Naive thymus-derived CD4-positive, alpha-beta T cell (primary cell): ENCODE results near the gene COTL1. TPM values are rescaled to one million over a fixed set of nuclear protein-coding genes. Genes with fewer than 3 reads are reported as not detected.

Source experiments
- ATAC-seq: fragments of 150-1000 bp; cut with Tn5 transposase; 2 replicates; pipeline ENCODE4 v1.10.0; 2021; ENCODE audit warnings: mild to moderate bottlenecking, moderate library complexity
- CTCF ChIA-PET: fragments of 350-600 bp; sonication (Branson Sonifier 250); formaldehyde crosslinking; loops from one replicate; lab custom pipeline; 2021; ENCODE audit warnings: antibody characterized with exemption; lab: Charles Lee
- POLR2A ChIA-PET: fragments of 350-600 bp; sonication (Branson Sonifier 250); formaldehyde crosslinking; loops from one replicate; lab custom pipeline; 2021; ENCODE audit warnings: antibody characterized with exemption, inconsistent platforms; lab: Charles Lee
- DNase-seq, 9 donors: peaks; one replicate each; pipeline versions ENCODE4 v3.0.0 to v3.0.0-alpha.2; 2020 to 2022; ENCODE audit warnings: mixed read lengths in 1 of 9
- H3K27ac ChIP-seq: one replicate; pipeline ENCODE4 v1.7.0; 2013; ENCODE audit warnings: mild to moderate bottlenecking, low read depth, low read length, moderate library complexity
- H3K27me3 ChIP-seq, 2 donors: one replicate each; pipeline ENCODE4 v1.7.0; 2013; ENCODE audit warnings: low read length in 2 of 2, mild to moderate bottlenecking in 2 of 2, moderate library complexity in 2 of 2; ENCODE audit not compliant: control insufficient read depth in 2 of 2, insufficient read depth in 2 of 2
- H3K36me3 ChIP-seq, 3 experiments: 1 replicate in 2 of 3; 2 replicates in 1 of 3; pipeline ENCODE4 v1.7.0; 2013; ENCODE audit warnings: low read length in 3 of 3, mild to moderate bottlenecking in 3 of 3, moderate library complexity in 1 of 3; ENCODE audit not compliant: insufficient read depth in 3 of 3, control insufficient read depth in 2 of 3
- H3K4me1 ChIP-seq, 2 donors: one replicate each; pipeline ENCODE4 v1.7.0; 2013; ENCODE audit warnings: low read length in 2 of 2, mild to moderate bottlenecking in 2 of 2, moderate library complexity in 1 of 2; ENCODE audit not compliant: control insufficient read depth in 2 of 2, insufficient read depth in 2 of 2
- H3K4me3 ChIP-seq: 2 replicates; pipeline ENCODE4 v1.7.0; 2013; ENCODE audit warnings: mild to moderate bottlenecking, low read length
- H3K9me3 ChIP-seq, 3 experiments: 1 replicate in 2 of 3; 2 replicates in 1 of 3; pipeline ENCODE4 v1.7.0; 2013; ENCODE audit warnings: low read length in 3 of 3; ENCODE audit not compliant: control insufficient read depth in 2 of 3
- H3K27ac Mint-ChIP-seq, 9 donors: one replicate each; pipeline ENCODE4 v1.8.0; 2020 to 2022; ENCODE audit warnings: mixed read lengths in 9 of 9, mild to moderate bottlenecking in 8 of 9, moderate library complexity in 5 of 9, inconsistent platforms in 2 of 9
- H3K27me3 Mint-ChIP-seq, 5 donors: one replicate each; pipeline ENCODE4 v1.8.0; 2021 to 2022; ENCODE audit warnings: mixed read lengths in 5 of 5, mild to moderate bottlenecking in 1 of 5
- H3K36me3 Mint-ChIP-seq, 5 donors: one replicate each; pipeline ENCODE4 v1.8.0; 2020 to 2022; ENCODE audit warnings: mixed read lengths in 5 of 5, mild to moderate bottlenecking in 3 of 5, inconsistent platforms in 1 of 5
- H3K4me1 Mint-ChIP-seq, 7 donors: one replicate each; pipeline ENCODE4 v1.8.0; 2020 to 2022; ENCODE audit warnings: mixed read lengths in 7 of 7, mild to moderate bottlenecking in 3 of 7, inconsistent platforms in 1 of 7
- H3K4me3 Mint-ChIP-seq, 10 donors: one replicate each; pipeline ENCODE4 v1.8.0; 2020 to 2022; ENCODE audit warnings: mild to moderate bottlenecking in 10 of 10, mixed read lengths in 10 of 10, moderate library complexity in 6 of 10, inconsistent platforms in 2 of 10
- H3K9me3 Mint-ChIP-seq, 11 donors: one replicate each; pipeline ENCODE4 v1.8.0; 2020 to 2022; ENCODE audit warnings: mixed read lengths in 11 of 11, mild to moderate bottlenecking in 4 of 11, inconsistent platforms in 1 of 11, moderate library complexity in 1 of 11
- intact Hi-C, 2 donors: fragments of 100-400 bp; cut with micrococcal nuclease; formaldehyde crosslinking; loops; one replicate each; pipeline ENCODE4 v1.15.1; 2023
- polyA plus RNA-seq, 2 donors: library from polyadenylated mRNA; unstranded; fragments of 300-500 nt; fragmentation: Illumina TruSeq; gene quantifications; one replicate each; pipeline ENCODE4 v1.2.3, GENCODE V29; 2021
- total RNA-seq, 6 experiments: library from RNA in 5 of 6; stranded (reverse) in 5 of 6; gene quantifications; 1 replicate in 5 of 6; 2 replicates in 1 of 6; pipeline ENCODE4 v1.2.3 and lab custom pipeline; 2021 to 2026

Gene COTL1
- total and polyA plus RNA-seq, 7 experiments from 2014 or later: 84.2 to 704 (median 268) TPM

DNA sequence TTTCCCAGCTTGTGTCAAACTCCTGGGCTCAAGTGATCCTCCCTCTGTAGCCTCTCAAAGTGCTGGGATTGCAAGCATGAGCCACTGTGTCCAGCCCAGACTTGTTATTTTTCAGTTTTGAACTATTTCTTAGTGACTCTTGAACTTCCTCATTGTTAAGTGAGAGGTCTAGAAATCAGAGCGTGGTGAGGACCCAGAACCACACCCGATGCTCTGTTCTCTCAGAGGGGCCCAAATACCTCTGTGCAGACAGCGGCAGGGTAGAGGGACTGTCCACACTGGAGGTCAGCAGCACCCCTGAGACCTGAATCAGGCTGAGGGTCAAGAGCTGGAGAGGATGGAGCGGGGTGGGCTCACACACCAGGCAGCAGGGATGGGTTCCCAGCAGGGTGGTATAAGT lies 65.7 kb downstream of the COTL1 start:
- peak overlapping the region; percentile 90 to 100 (median 95) for H3K27ac Mint-ChIP-seq
- Histone ChIP-seq H3K4me1 (peaks cover 48 to 58% of the 10 kb centered on the region in 2 donors), H3K4me3 (peak overlapping the region; percentile 81), H3K9me3 (no peaks in the 10 kb centered on the region), H3K27ac (peak overlapping the region; percentile 76), H3K36me3 (no peaks in the 10 kb centered on the region), H3K27me3 (no peaks in the 10 kb centered on the region)
- H3K4me1 Mint-ChIP-seq: peaks cover 25 to 66% (median 64%) of the 10 kb centered on the region in 7 donors
- H3K36me3 Mint-ChIP-seq: peaks cover 0 to 42% (median 0%) of the 10 kb centered on the region in 5 donors
- no peaks in the 10 kb centered on the region for H3K9me3 Mint-ChIP-seq
- CTCF ChIA-PET: interaction anchor here (0.6 to 2.3 kb wide), 9 partner anchors 13 to 74 kb away, joined by 3 to 10 read pairs (median 4); no protein-coding TSS in a partner anchor
- no peak for ATAC-seq
- POLR2A ChIA-PET: interaction anchor here (0.7 to 4.8 kb wide), 10 partner anchors 11 to 66 kb away, joined by 3 to 29 read pairs (median 10); partner anchors contain the start of gene COTL1
- no peak for DNase-seq
- intact Hi-C loops: no loop called here
- H3K4me3 Mint-ChIP-seq: peak overlapping the region; percentile 81 to 99 (median 91)
- no peaks in the 10 kb centered on the region for H3K27me3 Mint-ChIP-seq

DNA sequence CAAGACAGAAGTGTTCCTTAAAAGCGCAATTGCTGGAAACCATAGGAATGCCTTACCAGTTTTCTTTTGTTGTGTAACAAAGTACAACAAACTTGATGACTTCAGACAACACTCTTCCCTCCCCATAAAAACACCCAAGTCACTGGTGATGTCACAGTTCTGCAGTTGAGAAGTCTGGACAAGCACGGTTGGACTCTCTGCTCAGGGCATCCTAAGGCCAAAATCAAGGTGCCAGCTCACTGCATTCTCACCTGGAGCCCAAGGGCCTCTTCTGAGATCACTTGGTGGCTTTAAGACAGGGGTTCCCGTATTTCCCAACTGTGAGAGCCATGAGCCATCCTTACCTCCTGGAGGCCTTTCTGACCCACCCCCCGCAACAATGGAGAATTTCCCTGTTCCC lies 67.8 kb downstream of the COTL1 start:
- Mint-ChIP-seq H3K27ac (peak overlapping the region; percentile 90 to 100 (median 95)), H3K4me3 (peak overlapping the region; percentile 56 to 95 (median 90)), H3K27me3 (no peaks in the 10 kb centered on the region), H3K4me1 (peaks cover 33 to 70% (median 67%) of the 10 kb centered on the region in 7 donors), H3K9me3 (no peaks in the 10 kb centered on the region), H3K36me3 (peaks cover 3 to 52% (median 5%) of the 10 kb centered on the region in 5 donors)
- ChIA-PET POLR2A (interaction anchor here (1.0 to 2.7 kb wide), 4 partner anchors 10 to 58 kb away, joined by 4 to 20 read pairs (median 6); no protein-coding TSS in a partner anchor), CTCF (interaction anchor here (1.3 to 1.7 kb wide), 2 partner anchors 33 to 37 kb away, joined by 3 to 8 read pairs; no protein-coding TSS in a partner anchor)
- peak overlapping the region; percentile 75 for H3K27ac ChIP-seq
- peak overlapping the region; percentile 65 for H3K4me3 ChIP-seq
- H3K9me3 ChIP-seq: no peaks in the 10 kb centered on the region
- H3K4me1 ChIP-seq: peaks cover 42 to 54% of the 10 kb centered on the region in 2 donors
- intact Hi-C loops: no loop called here
- H3K36me3 ChIP-seq: no peaks in the 10 kb centered on the region
- DNase-seq (no peak), ATAC-seq (no peak)
- H3K27me3 ChIP-seq: no peaks in the 10 kb centered on the region

DNA sequence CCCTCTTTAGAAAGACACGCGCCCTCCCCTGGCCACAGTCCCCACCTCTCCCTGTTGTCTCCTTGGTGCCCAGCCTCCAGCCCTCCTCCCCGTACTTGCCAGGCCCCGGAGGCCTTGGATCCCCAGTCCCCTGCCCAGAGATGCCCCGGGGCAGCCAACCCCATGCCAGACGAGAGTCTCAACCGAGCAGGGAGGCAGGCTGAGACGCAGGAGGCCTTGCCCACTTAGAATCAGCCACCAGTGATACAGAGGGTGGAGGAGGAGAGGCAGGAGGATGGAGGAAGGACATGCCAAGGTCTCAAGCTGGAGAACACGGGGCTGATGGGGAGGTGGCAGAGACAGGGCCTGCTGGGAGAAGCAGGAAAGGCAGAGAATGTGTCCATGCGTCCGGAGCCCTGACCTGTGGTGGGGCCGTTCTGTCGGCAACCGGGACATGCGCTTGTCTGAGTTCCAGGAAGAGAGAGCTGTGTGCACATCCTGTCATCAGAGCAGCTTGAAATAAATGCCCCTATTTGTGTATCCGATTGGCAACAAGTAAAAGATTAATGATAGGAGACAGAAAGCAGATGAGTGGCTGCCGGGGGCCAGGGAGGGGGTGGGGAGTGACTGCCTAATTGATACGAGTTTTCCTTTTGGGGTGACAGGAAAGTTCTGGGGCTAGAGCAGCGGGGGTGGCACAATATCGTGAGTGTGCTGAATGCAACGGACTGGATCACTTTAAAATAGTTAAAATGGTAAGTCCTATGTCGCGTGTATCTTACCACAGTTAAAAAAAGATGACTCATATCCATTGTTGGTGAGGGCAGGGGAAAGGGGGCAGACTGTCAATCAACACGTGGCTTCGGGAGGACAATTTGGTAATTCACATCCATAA lies 68.7 kb downstream of the COTL1 start:
- Mint-ChIP-seq H3K27me3 (no peaks in the 10 kb centered on the region), H3K4me3 (peak overlapping the region; percentile 81 to 95 (median 90)), H3K27ac (peak overlapping the region; percentile 91 to 100 (median 96)), H3K4me1 (peaks cover 38 to 70% (median 67%) of the 10 kb centered on the region in 7 donors), H3K36me3 (peaks cover 3 to 55% (median 5%) of the 10 kb centered on the region in 5 donors), H3K9me3 (no peaks in the 10 kb centered on the region)
- Histone ChIP-seq H3K27ac (peak overlapping the region; percentile 75), H3K27me3 (no peaks in the 10 kb centered on the region), H3K4me3 (peak overlapping the region; percentile 65), H3K9me3 (no peaks in the 10 kb centered on the region), H3K4me1 (peaks cover 41 to 45% of the 10 kb centered on the region in 2 donors), H3K36me3 (no peaks in the 10 kb centered on the region)
- peak in 8 of 9 donors; percentile 42 to 64 (median 60) for DNase-seq
- intact Hi-C loops: loop anchor here (1.0 kb wide), 4 partner anchors 34 to 69 kb away; partner anchors contain the start of gene COTL1 (in 2 of the 2)
- peak; percentile 69 for ATAC-seq
- ChIA-PET CTCF (interaction anchor here (0.7 to 3.1 kb wide), 3 partner anchors 32 to 73 kb away, joined by 4 to 13 read pairs (median 8); no protein-coding TSS in a partner anchor), POLR2A (interaction anchor here (0.6 to 2.7 kb wide), 20 partner anchors 9 to 176 kb away, joined by 3 to 20 read pairs (median 4); partner anchors contain the start of genes COTL1 and MEAK7)

DNA sequence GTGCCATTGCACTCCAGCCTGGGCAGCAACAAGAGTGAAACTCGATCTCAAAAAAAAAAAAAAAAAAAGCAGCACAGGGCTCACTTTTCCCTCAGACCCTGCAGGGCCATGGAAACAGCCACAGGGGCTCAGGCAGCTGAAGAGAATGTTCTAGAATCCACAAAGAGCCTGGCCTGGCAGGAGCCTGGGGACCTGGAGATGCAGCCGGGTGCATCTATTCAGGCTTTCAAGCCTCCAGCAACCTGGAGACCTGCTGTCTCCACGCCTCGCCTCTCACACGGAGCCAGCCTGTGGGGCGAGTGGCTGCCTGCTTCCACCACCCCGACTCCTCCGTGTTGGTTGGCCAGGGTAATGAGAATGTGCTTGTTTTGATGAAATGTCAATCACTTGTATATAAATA lies 69.4 kb downstream of the COTL1 start:
- POLR2A ChIA-PET: interaction anchor here (0.8 to 2.7 kb wide), 10 partner anchors 11 to 68 kb away, joined by 3 to 20 read pairs (median 6); no protein-coding TSS in a partner anchor
- CTCF ChIA-PET: interaction anchor here (1.7 to 3.1 kb wide), 2 partner anchors 31 to 74 kb away, joined by 8 to 13 read pairs; no protein-coding TSS in a partner anchor
- no peaks in the 10 kb centered on the region for H3K36me3 ChIP-seq
- H3K4me1 ChIP-seq: peaks cover 38 to 41% of the 10 kb centered on the region in 2 donors
- Mint-ChIP-seq H3K36me3 (peaks cover 3 to 51% (median 5%) of the 10 kb centered on the region in 5 donors), H3K4me3 (peak overlapping the region in 9 of 10 donors; percentile 81 to 95 (median 90)), H3K27me3 (no peaks in the 10 kb centered on the region), H3K27ac (peak overlapping the region; percentile 51 to 100 (median 96)), H3K4me1 (peaks cover 37 to 69% (median 63%) of the 10 kb centered on the region in 7 donors), H3K9me3 (no peaks in the 10 kb centered on the region)
- ATAC-seq: no peak
- intact Hi-C loops: no loop called here
- peak overlapping the region; percentile 65 for H3K4me3 ChIP-seq
- no peaks in the 10 kb centered on the region for H3K9me3 ChIP-seq
- DNase-seq: no peak
- H3K27ac ChIP-seq: peak overlapping the region; percentile 75
- no peaks in the 10 kb centered on the region for H3K27me3 ChIP-seq

DNA sequence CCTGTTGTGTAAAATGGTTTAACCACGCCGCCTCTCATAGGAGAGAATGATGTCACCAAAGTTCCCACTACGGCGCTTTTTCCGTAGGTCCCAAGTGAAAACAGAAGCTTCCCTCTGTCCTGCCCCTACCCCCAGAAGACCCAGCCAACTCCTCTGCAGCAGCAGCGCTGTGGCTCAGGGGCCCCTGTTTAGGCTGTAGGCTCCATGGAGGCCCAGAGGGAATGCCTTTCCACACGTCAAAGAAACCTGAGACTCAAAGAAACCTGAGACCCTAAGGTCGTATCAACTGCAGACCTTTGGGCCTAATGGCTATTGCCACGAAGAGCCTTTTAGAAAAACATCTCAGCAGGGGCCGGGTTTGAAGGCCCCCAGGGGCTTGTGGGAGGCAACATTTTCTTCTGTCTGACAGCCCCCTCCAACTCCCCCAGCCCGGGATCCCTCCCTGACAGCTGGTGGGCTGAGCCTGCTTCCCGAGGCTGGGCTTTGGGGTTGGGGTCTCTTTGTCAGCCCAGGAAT lies 70.3 kb downstream of the COTL1 start:
- DNase-seq (peak in 1 of 9 donors; percentile 51), ATAC-seq (no peak)
- Mint-ChIP-seq H3K27ac (peak overlapping the region in 7 of 9 donors; percentile 36 to 95 (median 81)), H3K4me3 (peak overlapping the region in 4 of 10 donors; percentile 38 to 67 (median 43)), H3K4me1 (peaks cover 38 to 68% (median 60%) of the 10 kb centered on the region in 7 donors), H3K27me3 (no peaks in the 10 kb centered on the region), H3K9me3 (no peaks in the 10 kb centered on the region), H3K36me3 (peaks cover 3 to 44% (median 5%) of the 10 kb centered on the region in 5 donors)
- Histone ChIP-seq H3K9me3 (no peaks in the 10 kb centered on the region), H3K4me3 (no peak overlapping the region), H3K27me3 (no peaks in the 10 kb centered on the region), H3K36me3 (no peaks in the 10 kb centered on the region), H3K4me1 (peaks cover 32 to 43% of the 10 kb centered on the region in 2 donors), H3K27ac (no peak overlapping the region)
- intact Hi-C loops: no loop called here
- ChIA-PET POLR2A (interaction anchor here (0.8 to 2.1 kb wide), 4 partner anchors 10 to 69 kb away, joined by 3 to 11 read pairs (median 4); no protein-coding TSS in a partner anchor), CTCF (interaction anchor here (0.9 to 3.1 kb wide), 4 partner anchors 35 to 190 kb away, joined by 3 to 13 read pairs (median 4); no protein-coding TSS in a partner anchor)
